GM18526 (cell line): ENCODE measurements around the gene CLDN15.

ENCODE experiments used
- POLR2A ChIP-seq: IDR thresholded peaks from 3 replicates; pipeline ENCODE4 v1.6.1; 2011; ENCODE audit not compliant: insufficient read length; ENCODE audit errors: extremely low read depth

The CLDN15 gene

GRCh38 chr7:101245147-101245668 lies 7.6 kb upstream of the CLDN15 start:
- peak; percentile 20 for TF ChIP-seq POLR2A

GRCh38 chr7:101244375-101245146 lies 7.0 kb upstream of the CLDN15 start, which contains the start of gene FIS1:
Gene FIS1, minus strand, starts transcription at chr7:101245081. Its CDS starts 77 bp downstream, at chr7:101245004.
- peak; percentile 82 for TF ChIP-seq POLR2A

- no peak for TF ChIP-seq POLR2A
These were observed 6.2 kb upstream of the CLDN15 start for GRCh38 chr7:101243646-101244374.

- TF ChIP-seq POLR2A: no peak
These were observed 4.1 kb upstream of the CLDN15 start for GRCh38 chr7:101241443-101242349.

- TF ChIP-seq POLR2A: no peak
These were observed 3.4 kb upstream of the CLDN15 start for GRCh38 chr7:101241015-101241363.

GRCh38 chr7:101240226-101241014 lies 2.8 kb upstream of the CLDN15 start:
- no peak for TF ChIP-seq POLR2A

- no peak for TF ChIP-seq POLR2A
These were observed 2.3 kb upstream of the CLDN15 start for GRCh38 chr7:101239951-101240220.

- no peak for TF ChIP-seq POLR2A
These were observed 1.8 kb upstream of the CLDN15 start for GRCh38 chr7:101239191-101239950.

GRCh38 chr7:101238226-101239182 lies 902 bp upstream of the CLDN15 start:
- TF ChIP-seq POLR2A: no peak

- TF ChIP-seq POLR2A: no peak
These were observed 1.2 kb downstream of the CLDN15 start for GRCh38 chr7:101236292-101236835.

GRCh38 chr7:101235522-101235921 lies 2.1 kb downstream of the CLDN15 start:
- TF ChIP-seq POLR2A: no peak

- TF ChIP-seq POLR2A: no peak
These were observed 2.6 kb downstream of the CLDN15 start for GRCh38 chr7:101235050-101235449.

GRCh38 chr7:101234636-101235035 lies 3.0 kb downstream of the CLDN15 start:
- no peak for TF ChIP-seq POLR2A
